H1 (cell line): Measurements from ENCODE around the gene GABBR1. TPM values are rescaled to one million over a fixed set of nuclear protein-coding genes. Genes with fewer than 3 reads are reported as not detected.

Experiments used
- CTCF ChIA-PET: fragments of 300-600 bp; sonication (Branson Sonifier 250); formaldehyde crosslinking; loops from one replicate; lab custom pipeline; 2021; ENCODE audit not compliant: partially characterized antibody; lab: Charles Lee
- POLR2A ChIA-PET: fragments of 300-600 bp; sonication (Branson Sonifier 250); formaldehyde crosslinking; loops from one replicate; lab custom pipeline; 2021; ENCODE audit warnings: inconsistent platforms; ENCODE audit not compliant: partially characterized antibody; lab: Charles Lee
- DNase-seq, 2 experiments: peaks; one replicate each; pipeline versions ENCODE4 v3.0.0 to v3.0.0-alpha.2; 2010 to 2022; ENCODE audit warnings: low spot score in 2 of 2, low read depth in 1 of 2, mixed read lengths in 1 of 2
- FAIRE-seq: peaks from 2 replicates; lab custom pipeline; 2011; peaks lifted over from hg19 to GRCh38; lab: Jason Lieb, UNC
- H2AFZ ChIP-seq: 2 replicates; pipeline ENCODE4 v1.8.1; 2012; ENCODE audit warnings: low read length, inconsistent platforms
- H2AK5ac ChIP-seq: 2 replicates; pipeline ENCODE4 v1.6.1; 2013; ENCODE audit warnings: low read depth, low read length
- H2BK120ac ChIP-seq: replicated peaks from 2 replicates; pipeline ENCODE3; 2013; ENCODE audit warnings: low read depth, low read length, inconsistent platforms
- H2BK12ac ChIP-seq: 2 replicates; pipeline ENCODE4 v1.6.1; 2013; ENCODE audit warnings: low read depth, low read length
- H2BK15ac ChIP-seq: 2 replicates; pipeline ENCODE4 v1.6.1; 2013; ENCODE audit warnings: low read length
- H2BK20ac ChIP-seq: 2 replicates; pipeline ENCODE4 v1.6.1; 2013; ENCODE audit warnings: low read length
- H2BK5ac ChIP-seq: 2 replicates; pipeline ENCODE4 v1.6.1; 2013; ENCODE audit warnings: low read depth, low read length
- H3K14ac ChIP-seq: 2 replicates; pipeline ENCODE4 v1.6.1; 2013; ENCODE audit warnings: inconsistent platforms; ENCODE audit not compliant: insufficient read length
- H3K18ac ChIP-seq: 2 replicates; pipeline ENCODE4 v1.6.1; 2013; ENCODE audit warnings: low read length; ENCODE audit errors: extremely low read depth
- H3K23ac ChIP-seq: 2 replicates; pipeline ENCODE4 v1.6.1; 2013; ENCODE audit warnings: inconsistent platforms; ENCODE audit not compliant: insufficient read length
- H3K23me2 ChIP-seq: 2 replicates; pipeline ENCODE4 v1.6.1; 2013; ENCODE audit warnings: low read depth, low read length
- H3K27ac ChIP-seq: 2 replicates; pipeline ENCODE4 v1.6.1; 2011; ENCODE audit warnings: low read depth, low read length, inconsistent platforms
- H3K27me3 ChIP-seq, 4 experiments: replicated peaks in 1 of 4; 1 replicate in 1 of 4; 2 replicates in 3 of 4; pipeline versions ENCODE4 v1.6.1 to v1.8.1; 2011 to 2013; ENCODE audit warnings: low read length in 3 of 4, mild to moderate bottlenecking in 3 of 4, inconsistent platforms in 2 of 4, mixed read lengths in 2 of 4, moderate library complexity in 1 of 4; ENCODE audit not compliant: control insufficient read depth in 3 of 4, insufficient read depth in 3 of 4; ENCODE audit errors: extremely low read depth in 1 of 4
- H3K36me3 ChIP-seq, 4 experiments: 2 replicates each; pipeline versions ENCODE4 v1.6.1 to v1.8.1; 2011 to 2013; ENCODE audit warnings: mild to moderate bottlenecking in 4 of 4, low read length in 3 of 4, moderate library complexity in 2 of 4, control low read depth in 1 of 4, inconsistent platforms in 1 of 4; ENCODE audit not compliant: insufficient read depth in 4 of 4, control insufficient read depth in 2 of 4
- H3K4ac ChIP-seq: replicated peaks from 2 replicates; pipeline ENCODE3; 2013; ENCODE audit warnings: low read length, low read depth, mixed read lengths, inconsistent platforms; ENCODE audit not compliant: insufficient read length
- H3K4me1 ChIP-seq, 4 experiments: replicated peaks in 1 of 4; 1 replicate in 1 of 4; 2 replicates in 3 of 4; pipeline versions ENCODE4 v1.6.1 to v1.8.1; 2011 to 2013; ENCODE audit warnings: low read length in 3 of 4, inconsistent platforms in 2 of 4, mixed read lengths in 1 of 4; ENCODE audit not compliant: insufficient read depth in 4 of 4, control insufficient read depth in 3 of 4
- H3K4me2 ChIP-seq, 2 experiments: 2 replicates each; pipeline versions ENCODE4 v1.6.1 to v1.8.1; 2011 to 2013; ENCODE audit warnings: low read depth in 2 of 2, low read length in 2 of 2, control low read depth in 1 of 2, inconsistent platforms in 1 of 2, mild to moderate bottlenecking in 1 of 2; ENCODE audit not compliant: insufficient read depth in 1 of 2
- H3K4me3 ChIP-seq, 4 experiments: fragments of 200-600, 300-600 bp in 1 of 4; sonication (generic), shearing (Covaris generic), sonication (Bioruptor Twin) in 1 of 4; 2 replicates each; pipeline versions ENCODE4 v1.5.1 to v1.8.1; 2011 to 2016; ENCODE audit warnings: low read length in 4 of 4, low read depth in 3 of 4, control low read depth in 2 of 4, inconsistent platforms in 2 of 4, mild to moderate bottlenecking in 2 of 4, mixed read lengths in 1 of 4, moderate library complexity in 1 of 4; ENCODE audit not compliant: insufficient read depth in 2 of 4; ENCODE audit errors: extremely low read depth in 1 of 4
- H3K56ac ChIP-seq: replicated peaks from 2 replicates; pipeline ENCODE3; 2013; ENCODE audit warnings: low read depth, mild to moderate bottlenecking, mixed read lengths, low read length, inconsistent platforms; ENCODE audit not compliant: insufficient read length
- H3K79me1 ChIP-seq: 2 replicates; pipeline ENCODE4 v1.6.1; 2013; ENCODE audit warnings: low read depth, low read length, control low read depth
- H3K79me2 ChIP-seq, 2 experiments: 2 replicates each; pipeline versions ENCODE4 v1.6.1 to v1.8.1; 2012 to 2013; ENCODE audit warnings: low read length in 2 of 2, mild to moderate bottlenecking in 2 of 2, inconsistent platforms in 1 of 2; ENCODE audit not compliant: insufficient read depth in 2 of 2, control insufficient read depth in 1 of 2
- H3K9ac ChIP-seq, 4 experiments: replicated peaks in 1 of 4; 1 replicate in 1 of 4; 2 replicates in 3 of 4; pipeline versions ENCODE4 v1.6.1 to v1.8.1; 2011 to 2013; ENCODE audit warnings: low read depth in 3 of 4, low read length in 3 of 4, control low read depth in 2 of 4, mild to moderate bottlenecking in 2 of 4, moderate library complexity in 2 of 4, inconsistent platforms in 1 of 4; ENCODE audit errors: extremely low read depth in 1 of 4
- H3K9me3 ChIP-seq, 2 experiments: 2 replicates each; pipeline versions ENCODE4 v1.6.1 to v1.8.1; 2012 to 2013; ENCODE audit warnings: mild to moderate bottlenecking in 2 of 2, moderate library complexity in 2 of 2, control low read depth in 1 of 2, inconsistent platforms in 1 of 2, low read depth in 1 of 2, low read length in 1 of 2, mixed read lengths in 1 of 2; ENCODE audit not compliant: insufficient read depth in 2 of 2
- H4K20me1 ChIP-seq, 2 experiments: replicated peaks in 1 of 2; 2 replicates each; pipeline versions ENCODE3 to v1.8.1; 2011 to 2013; ENCODE audit warnings: inconsistent platforms in 2 of 2, low read length in 2 of 2, mild to moderate bottlenecking in 1 of 2; ENCODE audit not compliant: insufficient read depth in 2 of 2, control insufficient read depth in 1 of 2
- H4K5ac ChIP-seq: 2 replicates; pipeline ENCODE4 v1.6.1; 2013; ENCODE audit warnings: low read length, low read depth, mixed read lengths, inconsistent platforms; ENCODE audit not compliant: insufficient read length
- H4K8ac ChIP-seq: 2 replicates; pipeline ENCODE4 v1.8.0; 2013; ENCODE audit warnings: mild to moderate bottlenecking, moderate library complexity, low read length, inconsistent platforms; ENCODE audit not compliant: insufficient read depth; ENCODE audit errors: extremely low read depth
- H4K91ac ChIP-seq: replicated peaks from 2 replicates; pipeline ENCODE3; 2013; ENCODE audit warnings: low read length, mixed read lengths, inconsistent platforms; ENCODE audit not compliant: insufficient read length
- USF2 ChIP-seq: IDR thresholded peaks from 2 replicates; pipeline ENCODE4 v1.6.1; 2011; ENCODE audit warnings: low read length, improper control_type of control experiment
- WGBS, 2 experiments: shearing (Covaris generic) in 1 of 2; methylation state at CpG; one replicate each; pipeline versions ENCODE4 v1.1.6 to v1.1.7; 2013 to 2015; ENCODE audit warnings: low lambda C conversion rate in 2 of 2, mixed read lengths in 2 of 2, inconsistent platforms in 1 of 2, low coverage in 1 of 2, missing lambda C conversion rate in 1 of 2; ENCODE audit not compliant: insufficient replicate concordance in 2 of 2, insufficient coverage in 1 of 2, insufficient read length in 1 of 2; ENCODE audit errors: extremely low coverage in 1 of 2, missing lambda C conversion rate in 1 of 2; 5-methylcytosine and 5-hydroxymethylcytosine counted together
- polyA plus RNA-seq, 7 experiments: library from polyadenylated mRNA; depleted of rRNA in 3 of 7; stranded (reverse) in 5 of 7; unstranded in 2 of 7; fragments of >200 nt in 5 of 7; fragments of 200-250 nt in 2 of 7; gene quantifications; 1 replicate in 5 of 7; 2 replicates in 1 of 7; 4 replicates in 1 of 7; pipeline versions ENCODE4 v1.2.1 to v1.2.3, GENCODE V29; 2011 to 2013; ENCODE audit warnings: missing spikeins in 2 of 7, mixed read lengths in 2 of 7
- total RNA-seq: library from RNA; stranded (reverse); fragmentation: NEBNext Ultra II Directional; extraction: Animal tissue kit (Norgen Biotek cat#: 25700); gene quantifications from 2 replicates; pipeline ENCODE4 v1.2.1, GENCODE V29; 2021

Gene GABBR1
- total and polyA plus RNA-seq, 2 of the 8 experiments (the other 6 are each of a cell fraction or from before 2014, with no cell fraction given) = 75.9 to 78.3 TPM

GRCh38 chr6:29519291-29520010 lies 113.5 kb downstream of the GABBR1 start:
- Histone ChIP-seq H2AFZ (no peak overlapping the region), H2BK12ac (no peak overlapping the region), H3K14ac (no peak overlapping the region), H4K8ac (no peak overlapping the region; the same call in 1 of the 2 replicates), H2BK15ac (no peak overlapping the region), H3K56ac (no peak overlapping the region), H3K9ac (no peak overlapping the region), H4K91ac (no peak overlapping the region), H3K79me2 (no peaks in the 10 kb centered on the region), H3K27me3 (no peaks in the 10 kb centered on the region; a peak in 1 of 7 replicates), H3K23ac (no peak overlapping the region), H2AK5ac (no peak overlapping the region), H3K4me2 (no peak overlapping the region), H3K4me1 (no peaks in the 10 kb centered on the region; a peak in 1 of 7 replicates), H4K5ac (no peak overlapping the region), H3K4me3 (no peak overlapping the region), H2BK5ac (no peak overlapping the region), H3K79me1 (no peaks in the 10 kb centered on the region), H3K23me2 (no peaks in the 10 kb centered on the region), H2BK20ac (no peak overlapping the region), H2BK120ac (no peak overlapping the region), H3K18ac (no peak overlapping the region), H4K20me1 (no peaks in the 10 kb centered on the region), H3K9me3 (peaks cover 7 to 14% of the 10 kb centered on the region in 2 experiments), H3K36me3 (no peaks in the 10 kb centered on the region), H3K27ac (no peak overlapping the region), H3K4ac (no peak overlapping the region)
- DNase-seq (no peak), FAIRE-seq (no peak)
- TF ChIP-seq USF2 = no peak
- ChIA-PET CTCF (interaction anchor here (1.0 to 1.5 kb wide), 2 partner anchors 10 to 21 kb away, joined by 3 to 9 read pairs; no protein-coding TSS in a partner anchor), POLR2A (no interaction called here)
- WGBS, 2 experiments = 88% methylated on average over 6 of the region's 6 CpGs; no CpG with 5 or more reads in 1 of the 2 experiments
